Measurements from ENCODE around the gene ZSWIM9. TPM values are rescaled to one million over a fixed set of nuclear protein-coding genes. Genes with fewer than 3 reads are reported as not detected.

Gene ZSWIM9
- polyA plus RNA-seq, 1 of the 3 experiments (the other 2 are of a cell fraction) = 2.2 TPM

DNA sequence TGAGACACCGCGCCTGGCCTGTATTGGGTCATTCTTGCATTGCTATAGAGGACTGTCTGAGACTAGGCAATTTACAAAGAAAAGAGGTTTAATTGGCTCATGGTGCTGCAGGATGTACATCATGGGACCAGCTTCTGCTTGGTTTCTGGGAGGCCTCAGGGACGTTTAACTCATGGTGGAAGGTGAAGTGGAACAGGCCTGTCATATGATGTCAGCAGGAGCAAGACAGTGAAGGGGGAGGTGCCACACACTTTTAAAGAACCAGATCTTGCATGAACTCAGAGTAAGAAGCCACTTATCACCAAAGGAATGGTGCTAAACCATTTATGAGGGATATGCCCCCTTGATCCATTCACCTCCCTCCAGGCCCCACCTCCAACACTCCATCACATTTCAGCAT, 66.6 kb downstream of the ZSWIM9 start:
- Histone ChIP-seq H3K4me1 (ENCODE audit: control insufficient read depth in 1 of 2, insufficient read depth in 2 of 2, low read depth in 1 of 2, low read length in 1 of 2) (peaks cover 0 to 10% of the 10 kb centered on the region in 2 experiments; a peak in 1 of 4 replicates), H2AFZ (ENCODE audit: low read depth) (no peak overlapping the region), H3K27ac (ENCODE audit: low read depth in 2 of 2, low read length in 1 of 2) (no peak overlapping the region), H3K9ac (no peak overlapping the region), H3F3A (replicated peaks; ENCODE audit: insufficient read depth) (no peaks in the 10 kb centered on the region), H3K9me3 (no peaks in the 10 kb centered on the region), H3K27me3 (ENCODE audit: insufficient read depth) (no peaks in the 10 kb centered on the region), H3K9me2 (no peaks in the 10 kb centered on the region), H3K4me2 (no peak overlapping the region), H4K20me1 (ENCODE audit: insufficient read depth) (no peaks in the 10 kb centered on the region), H3K4me3 (ENCODE audit: low read depth in 2 of 2, low read length in 1 of 2) (no peak overlapping the region), H3K79me2 (ENCODE audit: insufficient read depth) (no peaks in the 10 kb centered on the region), H3K36me3 (replicated peaks in 1 of 2; ENCODE audit: control insufficient read depth in 1 of 2, insufficient read depth in 2 of 2, low read length in 1 of 2) (peaks cover 0 to 6% of the 10 kb centered on the region in 2 experiments)
- no peak for DNase-seq
- POLR2A ChIA-PET = no interaction called here
- WGBS (ENCODE audit: low lambda C conversion rate) = 63% methylated on average over 3 of the region's 3 CpGs
- CTCF ChIA-PET = no interaction called here
- TF ChIP-seq, protein P1, sequence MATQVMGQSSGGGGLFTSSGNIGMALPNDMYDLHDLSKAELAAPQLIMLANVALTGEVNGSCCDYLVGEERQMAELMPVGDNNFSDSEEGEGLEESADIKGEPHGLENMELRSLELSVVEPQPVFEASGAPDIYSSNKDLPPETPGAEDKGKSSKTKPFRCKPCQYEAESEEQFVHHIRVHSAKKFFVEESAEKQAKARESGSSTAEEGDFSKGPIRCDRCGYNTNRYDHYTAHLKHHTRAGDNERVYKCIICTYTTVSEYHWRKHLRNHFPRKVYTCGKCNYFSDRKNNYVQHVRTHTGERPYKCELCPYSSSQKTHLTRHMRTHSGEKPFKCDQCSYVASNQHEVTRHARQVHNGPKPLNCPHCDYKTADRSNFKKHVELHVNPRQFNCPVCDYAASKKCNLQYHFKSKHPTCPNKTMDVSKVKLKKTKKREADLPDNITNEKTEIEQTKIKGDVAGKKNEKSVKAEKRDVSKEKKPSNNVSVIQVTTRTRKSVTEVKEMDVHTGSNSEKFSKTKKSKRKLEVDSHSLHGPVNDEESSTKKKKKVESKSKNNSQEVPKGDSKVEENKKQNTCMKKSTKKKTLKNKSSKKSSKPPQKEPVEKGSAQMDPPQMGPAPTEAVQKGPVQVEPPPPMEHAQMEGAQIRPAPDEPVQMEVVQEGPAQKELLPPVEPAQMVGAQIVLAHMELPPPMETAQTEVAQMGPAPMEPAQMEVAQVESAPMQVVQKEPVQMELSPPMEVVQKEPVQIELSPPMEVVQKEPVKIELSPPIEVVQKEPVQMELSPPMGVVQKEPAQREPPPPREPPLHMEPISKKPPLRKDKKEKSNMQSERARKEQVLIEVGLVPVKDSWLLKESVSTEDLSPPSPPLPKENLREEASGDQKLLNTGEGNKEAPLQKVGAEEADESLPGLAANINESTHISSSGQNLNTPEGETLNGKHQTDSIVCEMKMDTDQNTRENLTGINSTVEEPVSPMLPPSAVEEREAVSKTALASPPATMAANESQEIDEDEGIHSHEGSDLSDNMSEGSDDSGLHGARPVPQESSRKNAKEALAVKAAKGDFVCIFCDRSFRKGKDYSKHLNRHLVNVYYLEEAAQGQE (IDR thresholded peaks at IDR 0.05; ENCODE audit: low read depth, low read length) = no peak
- TF ChIP-seq MEF2A (IDR thresholded peaks at IDR 0.05; ENCODE audit: borderline replicate concordance, low read depth) (no peak), NRF1 (IDR thresholded peaks at IDR 0.05; ENCODE audit: low read depth, low read length) (no peak), CHD2 (IDR thresholded peaks at IDR 0.05; ENCODE audit: low read length, partially characterized antibody) (no peak), NFIC (IDR thresholded peaks at IDR 0.05; ENCODE audit: borderline replicate concordance) (no peak), RCOR1 (IDR thresholded peaks at IDR 0.05; ENCODE audit: low read length) (no peak), RXRA (IDR thresholded peaks at IDR 0.05; ENCODE audit: borderline replicate concordance, low read depth) (no peak), RAD21 (IDR thresholded peaks at IDR 0.05; ENCODE audit: low read length) (no peak), SMC3 (IDR thresholded peaks at IDR 0.05; ENCODE audit: low read depth, low read length) (no peak), RFX5 (IDR thresholded peaks at IDR 0.05; ENCODE audit: low read length) (no peak), GABPA (IDR thresholded peaks at IDR 0.05; ENCODE audit: low read depth) (no peak), JUND (IDR thresholded peaks at IDR 0.05) (no peak)
- TF ChIP-seq, protein P2, sequence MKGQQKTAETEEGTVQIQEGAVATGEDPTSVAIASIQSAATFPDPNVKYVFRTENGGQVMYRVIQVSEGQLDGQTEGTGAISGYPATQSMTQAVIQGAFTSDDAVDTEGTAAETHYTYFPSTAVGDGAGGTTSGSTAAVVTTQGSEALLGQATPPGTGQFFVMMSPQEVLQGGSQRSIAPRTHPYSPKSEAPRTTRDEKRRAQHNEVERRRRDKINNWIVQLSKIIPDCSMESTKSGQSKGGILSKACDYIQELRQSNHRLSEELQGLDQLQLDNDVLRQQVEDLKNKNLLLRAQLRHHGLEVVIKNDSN (IDR thresholded peaks at IDR 0.05; ENCODE audit: borderline replicate concordance, low read depth) = no peak

DNA sequence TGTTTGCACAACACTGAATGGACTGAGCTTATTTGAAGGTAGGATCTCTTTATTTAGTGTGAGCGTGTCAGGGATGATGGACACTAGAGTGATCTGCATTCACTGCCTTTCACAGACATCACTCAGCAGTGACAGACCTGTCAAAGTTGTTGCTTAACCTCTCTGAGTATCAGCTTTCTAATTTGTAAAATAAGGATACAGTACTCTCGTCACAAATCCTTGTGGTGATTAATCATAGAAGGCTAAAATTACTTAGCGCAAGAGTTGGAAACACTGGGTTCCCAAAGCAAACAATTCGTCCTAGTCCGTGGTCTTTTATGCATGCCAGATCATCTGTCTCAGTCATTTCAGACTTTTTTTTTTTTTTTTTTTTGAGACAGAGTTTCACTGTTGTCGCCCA, 68.6 kb downstream of the ZSWIM9 start:
- CTCF ChIA-PET = no interaction called here
- no peak overlapping the region for H3K27ac ChIP-seq (ENCODE audit: low read depth in 2 of 2, low read length in 1 of 2)
- WGBS (ENCODE audit: low lambda C conversion rate) = 93% methylated on average over 6 of the region's 6 CpGs

More for the DNA sequence above, 68.6 kb downstream of the ZSWIM9 start:
- no peaks in the 10 kb centered on the region for H4K20me1 ChIP-seq (ENCODE audit: insufficient read depth)
- POLR2A ChIA-PET = no interaction called here
- H3K36me3 ChIP-seq (replicated peaks in 1 of 2; ENCODE audit: control insufficient read depth in 1 of 2, insufficient read depth in 2 of 2, low read length in 1 of 2) = no peaks in the 10 kb centered on the region
- no peaks in the 10 kb centered on the region for H3K79me2 ChIP-seq (ENCODE audit: insufficient read depth)
- TF ChIP-seq, protein P3, sequence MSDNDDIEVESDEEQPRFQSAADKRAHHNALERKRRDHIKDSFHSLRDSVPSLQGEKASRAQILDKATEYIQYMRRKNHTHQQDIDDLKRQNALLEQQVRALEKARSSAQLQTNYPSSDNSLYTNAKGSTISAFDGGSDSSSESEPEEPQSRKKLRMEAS (IDR thresholded peaks at IDR 0.05; ENCODE audit: low read depth) = no peak
- TF ChIP-seq, protein P4, sequence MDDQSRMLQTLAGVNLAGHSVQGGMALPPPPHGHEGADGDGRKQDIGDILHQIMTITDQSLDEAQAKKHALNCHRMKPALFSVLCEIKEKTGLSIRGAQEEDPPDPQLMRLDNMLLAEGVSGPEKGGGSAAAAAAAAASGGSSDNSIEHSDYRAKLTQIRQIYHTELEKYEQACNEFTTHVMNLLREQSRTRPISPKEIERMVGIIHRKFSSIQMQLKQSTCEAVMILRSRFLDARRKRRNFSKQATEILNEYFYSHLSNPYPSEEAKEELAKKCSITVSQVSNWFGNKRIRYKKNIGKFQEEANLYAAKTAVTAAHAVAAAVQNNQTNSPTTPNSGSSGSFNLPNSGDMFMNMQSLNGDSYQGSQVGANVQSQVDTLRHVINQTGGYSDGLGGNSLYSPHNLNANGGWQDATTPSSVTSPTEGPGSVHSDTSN (IDR thresholded peaks at IDR 0.05) = no peak
- no peak for TF ChIP-seq RAD21 (IDR thresholded peaks at IDR 0.05; ENCODE audit: low read length)
- H3K27me3 ChIP-seq (ENCODE audit: insufficient read depth) = no peaks in the 10 kb centered on the region
- H3F3A ChIP-seq (replicated peaks; ENCODE audit: insufficient read depth) = no peaks in the 10 kb centered on the region
- H3K9me2 ChIP-seq = no peaks in the 10 kb centered on the region
- H3K4me1 ChIP-seq (ENCODE audit: control insufficient read depth in 1 of 2, insufficient read depth in 2 of 2, low read depth in 1 of 2, low read length in 1 of 2) = peaks cover 0 to 10% of the 10 kb centered on the region in 2 experiments; a peak in 1 of 4 replicates
- H3K9ac ChIP-seq = no peak overlapping the region
- no peaks in the 10 kb centered on the region for H3K9me3 ChIP-seq
- DNase-seq = no peak
- H3K4me2 ChIP-seq = no peak overlapping the region
- H3K4me3 ChIP-seq (ENCODE audit: low read depth in 2 of 2, low read length in 1 of 2) = no peak overlapping the region
- no peak overlapping the region for H2AFZ ChIP-seq (ENCODE audit: low read depth)

All from SK-N-SH (cell line).